GM23248 (cell line): ENCODE results near the gene NFIA. TPM values are rescaled to one million over a fixed set of nuclear protein-coding genes. Genes with fewer than 3 reads are reported as not detected.
A peak's percentile ranks its signal among the peaks of the same experiment; 100 is the strongest.

ENCODE experiments used
- DNase-seq: peaks from one replicate; pipeline ENCODE4 v3.0.0-alpha.2; 2015
- H2AFZ ChIP-seq: fragments of 200-600 bp; sonication (generic); 2 replicates; pipeline ENCODE4 v1.6.1; 2016; ENCODE audit warnings: antibody characterized with exemption
- H3F3A ChIP-seq: fragments of 200-600 bp; sonication (generic); 2 replicates; pipeline ENCODE4 v1.6.1; 2016; ENCODE audit warnings: mild to moderate bottlenecking, antibody characterized with exemption, mixed run types; ENCODE audit not compliant: insufficient read depth
- H3K27ac ChIP-seq: fragments of 200-600 bp; sonication (generic); 2 replicates; pipeline ENCODE4 v1.5.1; 2016; ENCODE audit warnings: mild to moderate bottlenecking
- H3K27me3 ChIP-seq: fragments of 200-600 bp; sonication (generic); replicated peaks from 2 replicates; pipeline ENCODE4 v1.6.1; 2016; ENCODE audit warnings: mild to moderate bottlenecking; ENCODE audit not compliant: insufficient read depth
- H3K36me3 ChIP-seq: fragments of 200-600 bp; sonication (generic); 2 replicates; pipeline ENCODE4 v1.6.1; 2016; ENCODE audit warnings: low read depth, mild to moderate bottlenecking
- H3K4me1 ChIP-seq: fragments of 200-600 bp; sonication (generic); 2 replicates; pipeline ENCODE4 v1.6.1; 2016; ENCODE audit warnings: mild to moderate bottlenecking; ENCODE audit not compliant: insufficient read depth
- H3K4me2 ChIP-seq: fragments of 200-600 bp; sonication (generic); one replicate; pipeline ENCODE4 v1.6.1; 2016; ENCODE audit warnings: mild to moderate bottlenecking; ENCODE audit not compliant: unreplicated experiment
- H3K4me3 ChIP-seq: fragments of 200-600 bp; sonication (generic); 2 replicates; pipeline ENCODE4 v1.5.1; 2016; ENCODE audit warnings: mild to moderate bottlenecking
- H3K79me2 ChIP-seq: fragments of 200-600 bp; sonication (generic); 2 replicates; pipeline ENCODE4 v1.6.1; 2016; ENCODE audit warnings: mild to moderate bottlenecking; ENCODE audit not compliant: insufficient read depth
- H3K9ac ChIP-seq: fragments of 200-600 bp; sonication (generic); 2 replicates; pipeline ENCODE4 v1.6.1; 2016; ENCODE audit warnings: mild to moderate bottlenecking
- H3K9me2 ChIP-seq: fragments of 200-600 bp; sonication (generic); 2 replicates; pipeline ENCODE4 v1.6.1; 2016; ENCODE audit warnings: mixed run types, mild to moderate bottlenecking, moderate library complexity; ENCODE audit not compliant: insufficient read depth
- H3K9me3 ChIP-seq: fragments of 200-600 bp; sonication (generic); one replicate; pipeline ENCODE4 v1.6.1; 2017; ENCODE audit warnings: low read depth
- H4K20me1 ChIP-seq: fragments of 200-600 bp; sonication (generic); 2 replicates; pipeline ENCODE4 v1.6.0; 2016; ENCODE audit not compliant: insufficient read depth
- EZH2 ChIP-seq: fragments of 200-600 bp; sonication (generic); IDR thresholded peaks from 2 replicates; pipeline ENCODE4 v1.6.1; 2018; ENCODE audit warnings: antibody characterized with exemption, mild to moderate bottlenecking; ENCODE audit not compliant: insufficient read depth, poor library complexity, severe bottlenecking
- EZH2phosphoT487 ChIP-seq: fragments of 200-600 bp; sonication (generic); IDR thresholded peaks from 2 replicates; pipeline ENCODE4 v1.6.1; 2018; ENCODE audit warnings: antibody characterized with exemption, moderate library complexity, mild to moderate bottlenecking, low read depth; ENCODE audit not compliant: insufficient read depth
- WGBS, 2 experiments: methylation state at CpG; one replicate each; pipeline ENCODE4 v1.1.6; 2015 to 2017; ENCODE audit warnings: low lambda C conversion rate in 2 of 2, low coverage in 1 of 2; ENCODE audit errors: missing lambda C conversion rate in 2 of 2; 5-methylcytosine and 5-hydroxymethylcytosine counted together
- in situ Hi-C: fragments of 300-500 bp; cut with MboI; formaldehyde crosslinking; loops from 2 replicates; pipeline ENCODE4 v1.15.0; 2020
- polyA plus RNA-seq: library from polyadenylated mRNA; unstranded; fragments of >200 nt; fragmentation: Nextera tagmentation; extraction: Ambion mirVana; gene quantifications from 2 replicates; pipeline ENCODE4 v1.2.1, GENCODE V29; 2016
- total RNA-seq: library from RNA; depleted of rRNA; stranded (reverse); fragments of >200 nt; shearing (Covaris generic); gene quantifications from 2 replicates; pipeline ENCODE4 v1.2.3, GENCODE V29; 2014

The NFIA gene
- total and polyA plus RNA-seq, 2 experiments from 2014 or later, result 3.4 to 8.8 TPM

DNA sequence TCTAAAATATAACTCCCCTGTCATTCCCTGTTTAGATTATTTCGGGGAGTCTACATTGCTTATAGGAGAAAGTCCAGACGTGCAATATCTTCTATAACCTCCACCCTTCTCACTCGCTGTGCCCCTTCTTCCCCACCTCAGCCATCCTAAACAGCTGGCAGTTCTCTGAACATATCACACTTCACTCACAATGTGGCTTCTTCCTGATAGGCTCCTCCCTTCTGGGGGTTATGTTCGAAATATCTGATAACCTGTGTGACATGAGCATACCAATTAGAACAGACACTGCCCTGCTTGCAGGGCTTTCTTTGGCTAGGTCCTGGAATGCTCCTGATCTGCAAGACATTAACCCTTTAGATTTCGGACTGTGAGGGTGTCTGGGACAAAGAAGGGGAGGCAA is 274.6 kb downstream of the NFIA start:
- DNase-seq, result no peak
- no peak overlapping the region for H2AFZ ChIP-seq
- no peak overlapping the region for H3K9ac ChIP-seq
- H3K4me1 ChIP-seq, result no peaks in the 10 kb centered on the region
- no peak for TF ChIP-seq EZH2
- no peak for TF ChIP-seq EZH2phosphoT487
- no peaks in the 10 kb centered on the region; the same call in 1 of the 2 replicates for H3F3A ChIP-seq
- H3K4me3 ChIP-seq, result no peak overlapping the region
- H3K27ac ChIP-seq, result no peak overlapping the region
- H3K27me3 ChIP-seq, result no peaks in the 10 kb centered on the region
- no peak overlapping the region for H3K4me2 ChIP-seq
- no peaks in the 10 kb centered on the region for H3K36me3 ChIP-seq
- no peaks in the 10 kb centered on the region for H3K9me3 ChIP-seq
- in situ Hi-C loops, result loop anchor here (10.0 kb wide), 1 partner anchor 382 kb away; no protein-coding TSS in a partner anchor
- WGBS, 2 experiments, result 84 to 88% methylated on average over 5 of the region's 5 CpGs
- H4K20me1 ChIP-seq, result no peaks in the 10 kb centered on the region
- H3K9me2 ChIP-seq, result no peaks in the 10 kb centered on the region
- H3K79me2 ChIP-seq, result no peaks in the 10 kb centered on the region

- 92 to 93% methylated on average over 5 of the region's 5 CpGs for WGBS, 2 experiments
- TF ChIP-seq EZH2, result no peak
- TF ChIP-seq EZH2phosphoT487, result no peak
- Histone ChIP-seq H3K9ac (no peak overlapping the region), H3K4me1 (no peaks in the 10 kb centered on the region), H2AFZ (no peak overlapping the region), H4K20me1 (no peaks in the 10 kb centered on the region), H3K27me3 (no peaks in the 10 kb centered on the region), H3K9me2 (no peaks in the 10 kb centered on the region), H3K9me3 (no peaks in the 10 kb centered on the region), H3K4me3 (no peak overlapping the region), H3K4me2 (no peak overlapping the region), H3K27ac (no peak overlapping the region), H3K79me2 (no peaks in the 10 kb centered on the region), H3F3A (no peaks in the 10 kb centered on the region; the same call in 1 of the 2 replicates), H3K36me3 (no peaks in the 10 kb centered on the region)
- in situ Hi-C loops, result loop anchor here (10.0 kb wide), 1 partner anchor 383 kb away; no protein-coding TSS in a partner anchor
- no peak for DNase-seq
These were observed 275.2 kb downstream of the NFIA start for GRCh38 chr1:61357539-61357938.

- WGBS, 2 experiments, result 88 to 90% methylated on average over 8 of the region's 8 CpGs
- Histone ChIP-seq H3K9me2 (no peaks in the 10 kb centered on the region), H3K36me3 (no peaks in the 10 kb centered on the region), H3K4me2 (no peak overlapping the region), H3F3A (no peaks in the 10 kb centered on the region; the same call in 1 of the 2 replicates), H3K79me2 (no peaks in the 10 kb centered on the region), H4K20me1 (no peaks in the 10 kb centered on the region), H2AFZ (no peak overlapping the region), H3K9me3 (no peaks in the 10 kb centered on the region), H3K4me3 (no peak overlapping the region), H3K9ac (no peak overlapping the region), H3K27ac (no peak overlapping the region), H3K4me1 (no peaks in the 10 kb centered on the region), H3K27me3 (no peaks in the 10 kb centered on the region)
- TF ChIP-seq EZH2phosphoT487, result no peak
- TF ChIP-seq EZH2, result no peak
- in situ Hi-C loops, result loop anchor here (10.0 kb wide), 1 partner anchor 384 kb away; no protein-coding TSS in a partner anchor
- DNase-seq, result peak; percentile 3
These were observed 276.6 kb downstream of the NFIA start for GRCh38 chr1:61358770-61359455.

DNA sequence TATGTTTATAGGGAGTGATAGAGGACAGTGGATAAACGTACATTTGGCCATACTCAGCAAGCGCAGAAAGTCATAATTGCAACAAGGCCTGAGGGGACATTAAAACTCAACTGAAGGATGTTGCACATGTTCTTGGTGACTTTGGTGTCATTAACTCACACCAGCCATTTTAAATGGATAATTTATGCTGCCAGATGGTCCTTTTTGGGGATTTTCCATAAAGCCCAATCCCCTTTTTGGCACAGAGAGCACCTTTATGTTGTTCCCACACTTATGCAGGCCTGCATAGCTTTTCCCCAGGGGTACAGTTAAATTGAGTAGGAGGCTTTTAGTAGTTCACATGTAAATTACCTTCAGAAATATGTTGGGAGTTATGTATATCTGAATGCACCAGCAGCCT is 279.6 kb downstream of the NFIA start:
- Histone ChIP-seq H2AFZ (no peak overlapping the region), H3K4me3 (no peak overlapping the region), H3K4me2 (no peak overlapping the region), H3K9me2 (no peaks in the 10 kb centered on the region), H4K20me1 (no peaks in the 10 kb centered on the region), H3K9me3 (no peaks in the 10 kb centered on the region), H3K36me3 (no peaks in the 10 kb centered on the region), H3K4me1 (no peaks in the 10 kb centered on the region), H3F3A (no peaks in the 10 kb centered on the region), H3K27ac (no peak overlapping the region), H3K9ac (no peak overlapping the region), H3K27me3 (no peaks in the 10 kb centered on the region), H3K79me2 (no peaks in the 10 kb centered on the region)
- 94 to 97% methylated on average over 2 of the region's 2 CpGs for WGBS, 2 experiments
- TF ChIP-seq EZH2phosphoT487, result no peak
- no peak for TF ChIP-seq EZH2
- in situ Hi-C loops, result no loop called here
- no peak for DNase-seq
